Progenitor cell of endocrine pancreas (in vitro differentiated cells): ENCODE results near the gene PON2. TPM values are rescaled to one million over a fixed set of nuclear protein-coding genes. Genes with fewer than 3 reads are reported as not detected.

Experiments used
- DNase-seq: peaks from one replicate; pipeline ENCODE4 v3.0.0; 2021; ENCODE audit warnings: low spot score; ENCODE audit not compliant: unreplicated experiment
- H3K27ac Mint-ChIP-seq: 2 replicates; pipeline ENCODE4 v1.8.0; 2021; ENCODE audit warnings: mild to moderate bottlenecking, moderate library complexity, mixed read lengths
- H3K27me3 Mint-ChIP-seq: 2 replicates; pipeline ENCODE4 v1.8.0; 2021; ENCODE audit warnings: mixed read lengths
- H3K36me3 Mint-ChIP-seq: 2 replicates; pipeline ENCODE4 v1.8.0; 2022; ENCODE audit warnings: mixed read lengths; ENCODE audit not compliant: insufficient read depth
- H3K4me1 Mint-ChIP-seq: 2 replicates; pipeline ENCODE4 v1.8.0; 2021; ENCODE audit warnings: low read depth, mixed read lengths
- H3K4me3 Mint-ChIP-seq: 2 replicates; pipeline ENCODE4 v1.8.0; 2021; ENCODE audit warnings: low read depth, mild to moderate bottlenecking, moderate library complexity, mixed read lengths
- H3K9me3 Mint-ChIP-seq: 2 replicates; pipeline ENCODE4 v1.8.0; 2021; ENCODE audit warnings: low read depth, mixed read lengths
- CTCF ChIP-seq: fragments of 200-600 bp; sonication (generic); IDR thresholded peaks from one replicate; pipeline ENCODE4 v1.5.0; 2021; ENCODE audit warnings: antibody characterized with exemption, mild to moderate bottlenecking; ENCODE audit not compliant: unreplicated experiment
- total RNA-seq: library from RNA; stranded (reverse); gene quantifications from 2 replicates; pipeline ENCODE4 v1.2.1, GENCODE V29; 2021

The PON2 gene
- total RNA-seq, 1 donor from 2014 or later: 145 TPM

GRCh38 chr7:95441042-95441823 is 6.4 kb upstream of the PON2 start:
- Mint-ChIP-seq H3K27me3 (no peaks in the 10 kb centered on the region), H3K9me3 (no peaks in the 10 kb centered on the region), H3K4me3 (peak overlapping the region; percentile 50), H3K36me3 (no peaks in the 10 kb centered on the region), H3K27ac (peak overlapping the region; percentile 86), H3K4me1 (peaks cover 28% of the 10 kb centered on the region)
- DNase-seq: no peak
- TF ChIP-seq CTCF: no peak

- Mint-ChIP-seq H3K4me3 (peak overlapping the region; percentile 50), H3K27ac (peak overlapping the region; percentile 86), H3K27me3 (no peaks in the 10 kb centered on the region), H3K4me1 (peaks cover 32% of the 10 kb centered on the region), H3K36me3 (no peaks in the 10 kb centered on the region), H3K9me3 (no peaks in the 10 kb centered on the region)
- no peak for TF ChIP-seq CTCF
- DNase-seq: no peak
Measured at GRCh38 chr7:95440394-95441038, 5.7 kb upstream of the PON2 start.

- Mint-ChIP-seq H3K4me3 (no peak overlapping the region), H3K36me3 (peaks cover 9% of the 10 kb centered on the region), H3K27me3 (no peaks in the 10 kb centered on the region), H3K27ac (peak overlapping the region; percentile 91), H3K4me1 (peaks cover 34% of the 10 kb centered on the region), H3K9me3 (no peaks in the 10 kb centered on the region)
- no peak for TF ChIP-seq CTCF
- DNase-seq: no peak
Measured at GRCh38 chr7:95436407-95436806, 1.6 kb upstream of the PON2 start.

- Mint-ChIP-seq H3K9me3 (no peaks in the 10 kb centered on the region), H3K27me3 (no peaks in the 10 kb centered on the region), H3K4me1 (peaks cover 24% of the 10 kb centered on the region), H3K4me3 (peak overlapping the region; percentile 84), H3K27ac (peak overlapping the region; percentile 99), H3K36me3 (peaks cover 12% of the 10 kb centered on the region)
- TF ChIP-seq CTCF: no peak
- no peak for DNase-seq
Measured at GRCh38 chr7:95435422-95435780, 573 bp upstream of the PON2 start.

- peaks cover 17% of the 10 kb centered on the region for H3K4me1 Mint-ChIP-seq
- H3K27me3 Mint-ChIP-seq: no peaks in the 10 kb centered on the region
- H3K4me3 Mint-ChIP-seq: peak overlapping the region; percentile 84
- no peak for DNase-seq
- TF ChIP-seq CTCF: no peak
- H3K9me3 Mint-ChIP-seq: no peaks in the 10 kb centered on the region
- peak overlapping the region; percentile 94 for H3K27ac Mint-ChIP-seq
- H3K36me3 Mint-ChIP-seq: peaks cover 16% of the 10 kb centered on the region
Measured at GRCh38 chr7:95433952-95434556, 774 bp downstream of the PON2 start.
